Heart left ventricle (tissue), 13 donors: ENCODE results near the gene CCNL2.

Source experiments
- POLR2A ChIP-seq, 2 donors: fragments of 450-650 bp; IDR thresholded peaks; one replicate each; pipeline ENCODE4 v1.6.1; 2017; ENCODE audit warnings: antibody characterized with exemption in 2 of 2, mild to moderate bottlenecking in 2 of 2, moderate library complexity in 2 of 2
- TF ChIP-seq, protein P1 (sequence below), 12 donors: fragments of 200-600 bp; sonication (generic) in 4 of 12; IDR thresholded peaks; one replicate each; pipeline versions ENCODE4 v1.5.0 to v1.8.0; 2018 to 2022; ENCODE audit warnings: antibody characterized with exemption in 12 of 12, mild to moderate bottlenecking in 5 of 12
- donor health status: ischemic (EF 13 %, LVEDD 7.1; RV severe dilation, severe dysfunction).
- donor health status: DM: no; HTN: yes; CAD: no.
- donor health status: DM: no; HTN: no; CAD: no.
- donor health status: ischemic (EF 25% LVEDD 6.9; RV normal size, moderate dysfunction).
- donor health status: ischemic (EF 25% LVEDD 5.7; RV mildly dilated, moderate dysfunction).
- donor health status: ischemic (EF 35%, LVEDD 5.7; RV mildly dilated, moderate dysfunction).
- donor health status: nonischemic (EF 11% LVEDD 7.7; RV severe dilation, severe dysfunction).
- donor health status: DM: yes; HTN: yes; CAD: no.
- donor health status: PGD.
- donor health status: ischemic (EF 29% LVEDD 5.4; RV normal size, mild dysfunction).
- donor health status: nonischemic (EF 23%, LVEDD 6.1; RV moderate dilation, normal function).

DNA sequence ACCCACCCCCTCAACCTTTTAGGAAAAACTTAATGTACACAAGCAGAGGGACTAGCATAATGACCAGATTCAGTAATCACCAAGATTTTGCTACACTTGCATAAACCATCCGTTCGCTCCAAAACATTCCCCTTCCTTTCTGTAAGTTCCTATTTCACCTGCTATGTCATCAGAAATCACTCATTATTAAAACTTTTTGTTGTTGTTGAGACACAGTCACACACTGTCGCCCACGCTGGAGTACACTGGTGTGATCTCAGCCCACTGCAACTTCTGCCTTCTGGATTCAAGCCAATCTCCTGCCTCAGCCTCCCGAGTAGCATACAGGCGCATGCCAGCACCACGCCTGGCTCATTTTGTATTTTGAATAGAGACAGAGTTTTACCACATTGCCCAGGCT is 4.5 kb upstream of the CCNL2 start:
- TF ChIP-seq, protein P1, sequence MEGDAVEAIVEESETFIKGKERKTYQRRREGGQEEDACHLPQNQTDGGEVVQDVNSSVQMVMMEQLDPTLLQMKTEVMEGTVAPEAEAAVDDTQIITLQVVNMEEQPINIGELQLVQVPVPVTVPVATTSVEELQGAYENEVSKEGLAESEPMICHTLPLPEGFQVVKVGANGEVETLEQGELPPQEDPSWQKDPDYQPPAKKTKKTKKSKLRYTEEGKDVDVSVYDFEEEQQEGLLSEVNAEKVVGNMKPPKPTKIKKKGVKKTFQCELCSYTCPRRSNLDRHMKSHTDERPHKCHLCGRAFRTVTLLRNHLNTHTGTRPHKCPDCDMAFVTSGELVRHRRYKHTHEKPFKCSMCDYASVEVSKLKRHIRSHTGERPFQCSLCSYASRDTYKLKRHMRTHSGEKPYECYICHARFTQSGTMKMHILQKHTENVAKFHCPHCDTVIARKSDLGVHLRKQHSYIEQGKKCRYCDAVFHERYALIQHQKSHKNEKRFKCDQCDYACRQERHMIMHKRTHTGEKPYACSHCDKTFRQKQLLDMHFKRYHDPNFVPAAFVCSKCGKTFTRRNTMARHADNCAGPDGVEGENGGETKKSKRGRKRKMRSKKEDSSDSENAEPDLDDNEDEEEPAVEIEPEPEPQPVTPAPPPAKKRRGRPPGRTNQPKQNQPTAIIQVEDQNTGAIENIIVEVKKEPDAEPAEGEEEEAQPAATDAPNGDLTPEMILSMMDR (IDR thresholded peaks at IDR 0.05) = no peak
- no peak for TF ChIP-seq POLR2A (IDR thresholded peaks at IDR 0.05)
